Hematopoietic multipotent progenitor cell treated with erythropoietin and hydrocortisone succinate and interleukin-3 and kit ligand, for 17 days (in vitro differentiated cells): Measurements from ENCODE around the gene ZNF160.
"Not testable (repeated sequence)": the region's sequence is repeated elsewhere in the genome, so short reads cannot be mapped to it uniquely, and the experiment has no call there.

Source experiments
- DNase-seq: peaks from one replicate; pipeline ENCODE4 v3.0.0-alpha.2; 2015; ENCODE audit warnings: low spot score

Gene ZNF160

DNA sequence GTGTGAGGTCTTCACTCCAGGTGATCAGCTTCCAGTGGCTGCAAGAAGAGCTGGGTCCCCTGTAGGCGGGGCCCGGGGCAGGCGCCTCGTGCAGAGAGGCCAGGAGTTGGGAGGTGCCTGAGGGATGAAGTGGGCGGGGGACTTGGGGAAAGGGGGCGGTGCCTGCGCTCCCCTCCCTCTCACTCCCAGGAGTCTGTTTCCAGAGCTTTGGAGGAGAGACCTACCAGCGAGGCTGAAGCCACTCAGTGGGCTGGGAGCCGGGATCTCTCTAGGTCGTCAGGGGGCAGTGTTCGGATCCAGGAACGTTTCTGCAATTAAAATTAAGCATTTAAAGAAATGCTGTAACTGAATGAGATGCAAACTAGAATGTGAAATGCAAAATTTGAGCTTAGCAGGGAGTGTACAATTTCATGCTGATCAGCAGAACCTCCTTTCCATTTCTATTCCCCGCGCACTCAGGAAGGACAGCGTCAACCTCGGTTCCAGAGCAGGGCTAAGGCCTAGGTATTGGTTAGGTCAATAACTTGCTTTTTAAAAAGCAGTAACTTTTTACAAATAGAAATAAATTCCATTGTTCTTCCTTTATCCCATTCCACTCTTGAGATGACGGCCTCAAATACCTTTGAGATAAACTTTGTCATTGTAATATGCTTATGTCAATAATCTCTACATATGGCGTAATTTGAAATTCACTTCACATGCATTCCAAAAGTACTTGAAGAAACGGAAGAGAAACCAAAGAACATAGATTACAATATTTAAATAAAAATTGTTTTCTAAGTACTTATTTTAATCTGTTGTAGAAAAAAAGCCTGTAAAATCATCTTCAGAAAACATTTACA lies 11.6 kb downstream of the ZNF160 start:
- DNase-seq = no peak

GRCh38 chr19:53088091-53088490 lies 15.1 kb downstream of the ZNF160 start:
- no peak for DNase-seq

DNA sequence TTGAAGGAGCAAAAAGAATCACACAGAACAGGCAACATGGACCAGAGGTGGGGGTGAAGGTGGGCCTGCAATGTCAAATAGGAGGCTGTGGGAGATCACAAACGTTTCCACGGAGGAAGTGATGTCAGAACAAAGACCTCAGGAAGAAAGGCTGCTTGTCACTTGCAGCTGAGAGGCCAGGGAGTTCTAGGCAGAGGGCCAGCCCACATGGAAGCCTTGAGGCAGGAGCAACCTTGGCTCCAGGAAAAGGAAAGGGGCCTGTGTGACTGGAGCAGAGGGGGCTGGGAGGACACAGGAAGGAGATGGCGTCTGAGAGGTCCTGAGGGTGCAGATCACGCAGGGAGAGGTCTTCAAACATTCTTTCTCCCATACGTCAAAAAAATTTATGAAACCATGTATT lies 16.3 kb downstream of the ZNF160 start:
- no peak for DNase-seq

GRCh38 chr19:53085496-53085895 lies 17.7 kb downstream of the ZNF160 start:
- no peak for DNase-seq

DNA sequence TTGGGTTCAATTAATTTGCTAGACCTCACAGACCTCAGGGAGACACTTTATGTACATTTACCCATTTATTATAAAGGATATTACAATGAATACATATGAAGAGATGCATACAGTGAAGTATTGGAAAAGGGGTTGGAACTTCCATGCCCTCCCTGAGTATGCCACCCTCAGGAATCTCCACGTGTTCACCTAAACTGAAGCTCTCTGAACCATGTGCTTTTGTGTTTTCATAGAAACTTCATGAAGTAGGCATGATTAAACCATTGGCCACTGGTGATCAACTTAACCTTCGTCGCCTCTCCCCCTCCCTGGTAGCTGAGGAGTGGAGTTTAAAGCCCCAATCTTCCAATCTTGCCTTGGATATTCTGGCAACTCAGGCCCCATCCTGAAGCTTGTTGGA lies 20.3 kb downstream of the ZNF160 start:
- no peak for DNase-seq

- DNase-seq = no peak
Measured at GRCh38 chr19:53079313-53079924, 23.8 kb downstream of the ZNF160 start.

- DNase-seq = no peak
Measured at GRCh38 chr19:53078668-53079067, 24.6 kb downstream of the ZNF160 start.

DNA sequence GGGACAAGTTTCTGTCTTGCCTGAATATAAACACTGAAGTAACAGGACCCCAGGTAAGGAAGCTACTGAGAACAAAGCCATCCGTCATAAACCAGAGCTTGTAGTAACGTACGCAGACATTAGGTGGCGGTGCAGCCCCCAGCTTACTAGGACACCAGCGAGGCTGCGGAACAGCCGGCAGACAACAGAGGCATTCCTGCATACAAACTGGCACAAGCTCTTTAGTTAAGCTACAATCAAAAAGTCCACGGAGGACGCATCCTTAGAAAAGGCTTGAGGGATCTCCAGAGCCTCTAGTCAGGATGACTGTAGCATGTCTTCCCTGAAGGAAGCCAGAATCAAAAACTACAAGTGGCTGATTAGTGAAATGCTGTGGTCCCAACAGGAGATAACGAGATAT lies 26.2 kb downstream of the ZNF160 start:
- DNase-seq = no peak

DNA sequence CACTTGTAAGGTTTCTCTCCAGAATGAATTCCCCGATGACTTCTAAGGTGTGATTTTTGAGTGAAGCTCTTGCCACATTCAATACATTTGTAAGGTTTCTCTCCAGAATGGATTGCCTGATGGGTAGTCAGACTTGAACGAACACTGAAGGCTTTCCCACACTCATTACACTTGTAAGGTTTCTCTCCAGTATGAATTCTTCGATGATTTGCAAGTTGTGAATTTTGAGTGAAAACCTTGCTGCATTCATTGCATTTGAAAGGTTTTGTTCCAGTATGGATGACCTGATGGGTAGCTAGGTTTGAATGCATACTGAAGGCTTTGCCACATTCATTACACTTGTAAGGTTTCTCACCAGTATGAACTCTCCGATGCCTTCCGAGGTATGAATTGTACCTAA lies 34.4 kb downstream of the ZNF160 start:
- no peak for DNase-seq

- DNase-seq = no peak
Measured at GRCh38 chr19:53068199-53068598, 35.0 kb downstream of the ZNF160 start.

- DNase-seq = no peak
Measured at GRCh38 chr19:53057904-53058580, 45.2 kb downstream of the ZNF160 start.

- no peak for DNase-seq
Measured at GRCh38 chr19:53055117-53055516, 48.1 kb downstream of the ZNF160 start.

DNA sequence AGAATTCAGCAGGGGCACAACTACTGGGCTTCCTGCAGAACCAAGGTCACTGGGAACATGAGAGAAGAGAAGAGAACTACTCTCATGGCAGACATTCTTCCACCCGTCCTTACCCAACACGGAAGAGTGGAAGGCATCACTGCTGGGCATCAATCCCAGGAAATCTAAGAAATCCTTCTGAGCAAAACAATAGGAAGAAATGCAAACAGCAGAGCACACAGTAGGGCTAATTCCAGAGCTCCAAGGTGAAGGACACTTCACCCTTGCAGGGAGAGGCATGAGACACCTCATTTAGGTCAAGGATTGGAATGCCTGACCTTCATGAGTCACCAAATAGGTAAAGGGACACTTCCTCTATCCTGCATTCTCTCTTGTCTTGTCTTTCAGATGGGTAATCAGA lies 55.8 kb downstream of the ZNF160 start:
- no peak for DNase-seq

DNA sequence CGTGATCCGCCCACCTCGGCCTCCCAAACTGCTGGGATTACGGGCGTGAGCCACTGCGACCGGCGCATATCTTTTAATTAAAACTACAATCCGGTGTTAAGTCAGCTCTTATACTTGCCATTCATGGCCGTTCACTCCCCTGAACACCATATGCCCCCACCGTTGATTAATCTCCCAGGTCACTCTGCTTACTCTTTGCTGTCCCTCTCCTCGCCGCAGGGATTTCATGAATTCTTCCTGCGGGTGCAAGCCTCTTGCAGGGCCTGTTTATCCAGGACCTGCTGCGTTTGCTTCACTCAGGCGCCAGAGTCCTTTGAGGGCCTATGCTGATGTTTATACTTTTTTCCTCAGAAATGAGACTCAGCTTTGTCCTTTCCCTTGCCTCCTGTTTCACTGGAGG lies 57.7 kb downstream of the ZNF160 start:
- no peak for DNase-seq

DNA sequence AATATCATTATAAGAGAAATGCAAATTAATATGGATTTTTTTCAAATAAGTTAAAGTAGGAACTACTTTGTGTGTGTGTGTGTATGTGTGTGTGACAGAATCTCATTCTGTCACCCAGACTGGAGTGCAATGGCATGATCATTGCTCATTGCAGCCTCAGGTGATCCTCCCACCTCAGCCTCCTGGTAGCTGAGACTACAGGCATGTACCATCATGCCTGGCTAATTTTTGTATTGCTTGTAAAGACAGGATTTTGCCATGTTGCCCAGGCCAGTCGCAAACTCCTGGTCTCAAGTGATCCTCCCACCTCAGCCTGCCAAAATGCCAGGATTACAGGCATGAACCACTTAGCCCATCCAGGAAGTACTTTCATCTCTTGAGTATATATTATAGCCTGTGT lies 61.9 kb downstream of the ZNF160 start:
- no peak for DNase-seq

DNA sequence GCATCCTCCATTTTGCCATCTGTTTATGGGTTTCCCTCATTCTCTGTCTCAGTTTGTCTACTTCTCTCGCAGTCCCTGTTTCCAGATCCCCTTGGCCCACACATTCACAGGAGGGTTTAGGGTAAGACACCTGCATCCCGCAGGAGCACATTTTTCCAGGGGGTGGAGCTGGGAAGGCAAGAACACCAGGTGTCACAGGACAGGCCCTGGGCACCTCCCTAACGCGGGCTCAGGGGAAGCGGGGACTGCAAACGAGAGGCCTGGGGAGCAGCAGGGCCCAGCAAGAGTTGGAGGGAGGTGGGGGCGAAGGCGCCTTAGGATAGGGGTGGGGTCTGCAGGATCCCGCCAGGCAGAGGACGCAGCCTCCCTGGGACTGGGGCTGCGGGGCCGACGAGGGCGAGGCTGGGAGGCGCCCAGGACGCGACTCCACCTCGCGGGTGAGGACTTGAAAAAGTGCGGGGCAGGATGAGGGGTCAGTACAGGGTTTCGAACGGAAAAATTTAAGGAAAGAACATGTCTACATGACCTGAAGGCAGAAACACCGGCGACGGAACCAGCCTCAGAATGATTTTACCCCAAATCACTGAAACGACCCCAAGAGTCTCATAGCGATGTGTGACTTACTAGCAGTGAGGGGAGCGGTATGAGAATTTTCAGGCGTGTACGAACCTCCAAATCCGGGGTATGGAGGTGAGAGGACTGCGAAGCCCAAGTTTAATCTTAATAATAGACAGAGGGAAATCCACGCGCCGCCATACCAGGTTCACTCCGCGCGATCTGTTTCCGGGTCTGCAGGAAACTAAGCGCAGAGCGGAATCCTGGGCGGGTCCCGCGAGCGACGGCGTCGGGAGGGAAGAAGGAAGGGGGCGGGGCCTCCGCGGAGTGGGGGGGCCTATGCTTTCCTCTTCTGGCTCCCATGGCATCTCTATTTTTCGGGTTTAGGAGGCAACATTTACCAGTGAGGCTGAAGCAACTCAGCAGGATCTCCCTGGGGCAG lies 65.8 kb downstream of the ZNF160 start:
- DNase-seq = no peak

DNA sequence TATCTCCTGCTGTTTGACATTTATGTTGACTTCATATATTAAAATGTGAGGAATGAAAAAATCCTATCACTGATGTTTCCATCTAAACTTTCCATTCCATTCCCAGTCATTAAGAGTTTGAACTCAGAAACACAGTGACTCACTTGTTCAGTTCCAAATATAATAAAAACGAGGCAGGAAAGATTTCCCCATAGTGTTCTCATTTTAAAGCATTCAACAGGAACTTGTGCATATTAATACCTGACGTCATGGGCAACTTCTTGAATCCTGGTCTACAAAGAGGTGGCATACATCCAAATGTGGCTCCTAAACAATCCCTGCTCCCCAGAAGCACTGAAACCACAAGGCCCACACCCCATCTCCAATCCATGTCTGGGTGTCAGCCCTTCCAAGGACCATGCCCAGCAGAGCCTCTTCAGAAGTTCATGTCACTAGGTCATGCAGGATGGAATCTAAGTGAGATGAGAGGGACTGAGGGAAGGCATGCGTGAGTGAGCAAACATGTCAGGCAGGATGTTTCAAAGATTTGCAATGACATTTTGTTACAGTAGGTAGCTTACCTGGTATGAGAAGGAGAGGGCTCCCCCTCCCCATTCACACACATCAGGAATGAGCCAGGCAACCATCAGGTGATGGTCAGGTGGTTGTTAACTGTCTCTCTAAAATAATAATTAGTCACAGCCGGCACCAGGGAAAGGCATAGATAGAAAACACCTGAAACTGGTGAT lies 68.1 kb downstream of the ZNF160 start:
- no peak for DNase-seq

DNA sequence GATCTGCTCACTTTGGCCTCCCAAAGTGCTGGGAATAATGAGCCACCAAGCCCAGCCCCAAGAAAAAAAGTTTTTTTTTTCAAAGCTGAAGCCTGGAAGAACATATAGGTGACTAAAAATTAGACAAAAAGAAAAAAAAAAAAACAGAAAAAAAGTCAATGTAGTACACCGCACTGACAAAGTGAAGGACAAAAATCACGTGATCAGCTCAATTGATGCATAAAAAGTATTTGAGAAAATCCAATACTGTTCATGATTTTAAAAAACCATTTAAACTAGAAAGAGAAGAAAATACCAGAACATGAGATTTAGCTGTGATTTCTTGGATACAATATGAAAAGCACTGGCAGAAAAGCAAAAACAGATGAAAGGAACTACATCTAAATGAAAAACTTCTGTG lies 69.2 kb downstream of the ZNF160 start:
- no peak for DNase-seq

DNA sequence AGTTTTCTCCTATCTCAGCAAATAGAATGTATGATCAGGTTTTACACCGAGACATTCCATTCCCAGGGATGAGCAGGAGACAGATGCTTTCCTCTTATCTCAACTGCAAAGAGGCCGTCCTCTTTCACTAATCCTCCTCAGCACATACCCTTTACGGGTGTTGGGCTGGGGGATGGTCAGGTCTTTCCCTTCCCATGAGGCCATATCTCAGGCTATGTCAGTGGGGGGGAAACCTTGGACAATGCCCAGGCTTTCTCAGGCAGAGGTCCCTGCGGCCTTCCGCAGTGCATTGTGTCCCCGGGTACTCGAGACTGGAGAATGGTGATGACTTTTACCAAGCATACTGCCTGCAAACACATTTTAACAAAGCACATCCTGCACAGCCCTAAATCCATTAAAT lies 74.9 kb downstream of the ZNF160 start:
- DNase-seq = not testable (repeated sequence)

DNA sequence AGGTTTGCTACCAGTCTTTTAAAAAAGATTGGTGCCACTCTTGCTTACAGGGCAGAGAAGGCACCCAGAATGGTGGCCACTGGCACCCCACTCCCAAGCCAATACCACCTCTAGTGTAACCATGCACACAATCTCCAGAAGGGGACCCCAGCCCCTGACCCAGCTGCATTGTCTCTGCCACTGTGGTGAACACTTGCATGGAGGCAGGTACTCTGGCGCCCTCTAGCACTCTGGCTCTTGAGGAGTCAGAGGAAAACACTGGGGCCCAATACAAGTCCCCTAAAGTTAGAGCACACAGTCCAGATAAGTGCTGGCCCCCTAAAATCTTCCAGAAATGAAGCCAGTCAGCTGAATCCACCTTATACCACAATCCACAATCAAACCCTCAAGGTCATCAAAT lies 83.5 kb downstream of the ZNF160 start:
- DNase-seq = no peak
